Mesenchymal stem cell (in vitro differentiated cells and primary cell): ENCODE measurements around the gene VASH1.
A peak's percentile ranks its signal among the peaks of the same experiment; 100 is the strongest.

Experiments used
- DNase-seq: peaks from one replicate; pipeline ENCODE4 v3.0.0-alpha.2; 2013
- H2AFZ ChIP-seq: one replicate; pipeline ENCODE4 v1.6.1; 2013; ENCODE audit warnings: low read depth, mild to moderate bottlenecking, control low read depth, inconsistent platforms, low read length, moderate library complexity
- H2AK5ac ChIP-seq: 2 replicates; pipeline ENCODE4 v1.6.1; 2013; ENCODE audit warnings: low read length, moderate library complexity, mild to moderate bottlenecking, inconsistent platforms; ENCODE audit not compliant: severe bottlenecking
- H2BK120ac ChIP-seq: one replicate; pipeline ENCODE4 v1.6.1; 2013; ENCODE audit warnings: low read depth, mild to moderate bottlenecking, inconsistent platforms, low read length, moderate library complexity
- H2BK12ac ChIP-seq, 2 experiments: one replicate each; pipeline ENCODE4 v1.6.1; 2013; ENCODE audit warnings: inconsistent platforms in 2 of 2, low read length in 2 of 2, mild to moderate bottlenecking in 2 of 2, moderate library complexity in 2 of 2, control low read depth in 1 of 2
- H2BK15ac ChIP-seq: one replicate; pipeline ENCODE4 v1.6.1; 2013; ENCODE audit warnings: mild to moderate bottlenecking, low read depth, inconsistent platforms; ENCODE audit not compliant: poor library complexity, severe bottlenecking
- H2BK5ac ChIP-seq: 2 replicates; pipeline ENCODE4 v1.6.1; 2013; ENCODE audit warnings: low read depth, mild to moderate bottlenecking, low read length, control low read depth, inconsistent platforms; ENCODE audit not compliant: poor library complexity, severe bottlenecking
- H3K14ac ChIP-seq, 2 experiments: one replicate each; pipeline ENCODE4 v1.6.1; 2013; ENCODE audit warnings: inconsistent platforms in 2 of 2, low read length in 2 of 2, control low read depth in 1 of 2, mild to moderate bottlenecking in 1 of 2, moderate library complexity in 1 of 2
- H3K18ac ChIP-seq, 2 experiments: one replicate each; pipeline ENCODE4 v1.6.1; 2013; ENCODE audit warnings: inconsistent platforms in 2 of 2, low read length in 2 of 2, control low read depth in 1 of 2, low read depth in 1 of 2, mild to moderate bottlenecking in 1 of 2
- H3K23ac ChIP-seq, 2 experiments: one replicate each; pipeline ENCODE4 v1.6.1; 2013; ENCODE audit warnings: inconsistent platforms in 2 of 2, low read length in 2 of 2, mild to moderate bottlenecking in 2 of 2, moderate library complexity in 2 of 2, control low read depth in 1 of 2
- H3K27ac ChIP-seq: 2 replicates; pipeline ENCODE4 v1.5.1; 2013; ENCODE audit warnings: mild to moderate bottlenecking, moderate library complexity, low read length, control low read depth, inconsistent platforms; ENCODE audit not compliant: poor library complexity, severe bottlenecking
- H3K27me3 ChIP-seq, 2 experiments: 2 replicates each; pipeline versions ENCODE4 v1.6.1 to v1.7.0; 2013; ENCODE audit warnings: low read length in 2 of 2, mild to moderate bottlenecking in 2 of 2, moderate library complexity in 2 of 2, control low read depth in 1 of 2, inconsistent platforms in 1 of 2; ENCODE audit not compliant: control insufficient read depth in 1 of 2, insufficient read depth in 1 of 2
- H3K36me3 ChIP-seq, 2 experiments: 2 replicates each; pipeline versions ENCODE4 v1.6.1 to v1.7.0; 2013; ENCODE audit warnings: low read length in 2 of 2, control low read depth in 1 of 2, inconsistent platforms in 1 of 2, low read depth in 1 of 2, mild to moderate bottlenecking in 1 of 2; ENCODE audit not compliant: insufficient read depth in 2 of 2, control insufficient read depth in 1 of 2
- H3K4ac ChIP-seq, 2 experiments: one replicate each; pipeline ENCODE4 v1.6.1; 2013; ENCODE audit warnings: inconsistent platforms in 2 of 2, low read length in 2 of 2, mild to moderate bottlenecking in 2 of 2, moderate library complexity in 2 of 2, control low read depth in 1 of 2, low read depth in 1 of 2
- H3K4me1 ChIP-seq: 2 replicates; pipeline ENCODE4 v1.6.1; 2013; ENCODE audit warnings: low read depth, low read length, control low read depth; ENCODE audit not compliant: control insufficient read depth, insufficient read depth
- H3K4me2 ChIP-seq: 2 replicates; pipeline ENCODE4 v1.6.1; 2013; ENCODE audit warnings: low read length, mild to moderate bottlenecking, inconsistent platforms; ENCODE audit not compliant: poor library complexity, severe bottlenecking
- H3K4me3 ChIP-seq, 2 experiments: 2 replicates each; pipeline versions ENCODE4 v1.5.1 to v1.7.0; 2013; ENCODE audit warnings: low read length in 2 of 2, mild to moderate bottlenecking in 2 of 2, control low read depth in 1 of 2, low read depth in 1 of 2; ENCODE audit not compliant: insufficient read depth in 1 of 2
- H3K79me1 ChIP-seq: replicated peaks from 2 replicates; pipeline ENCODE4 v1.6.1; 2013; ENCODE audit warnings: mild to moderate bottlenecking, control low read depth, low read length, inconsistent platforms; ENCODE audit not compliant: poor library complexity, severe bottlenecking
- H3K9ac ChIP-seq: 2 replicates; pipeline ENCODE4 v1.7.0; 2013; ENCODE audit warnings: mild to moderate bottlenecking, low read length, moderate library complexity
- H3K9me3 ChIP-seq: 2 replicates; pipeline ENCODE4 v1.7.0; 2013; ENCODE audit warnings: mild to moderate bottlenecking, low read length; ENCODE audit not compliant: control insufficient read depth
- H4K8ac ChIP-seq: one replicate; pipeline ENCODE4 v1.6.1; 2013; ENCODE audit warnings: inconsistent platforms, mild to moderate bottlenecking, low read length, moderate library complexity
- H4K91ac ChIP-seq: one replicate; pipeline ENCODE4 v1.6.1; 2013; ENCODE audit warnings: mild to moderate bottlenecking, low read length, inconsistent platforms
- WGBS: methylation state at CpG from one replicate; pipeline ENCODE4 v1.1.7; 2013; ENCODE audit warnings: mixed read lengths; 5-methylcytosine and 5-hydroxymethylcytosine counted together

VASH1 gene

GRCh38 chr14:76826122-76826521, 64.9 kb downstream of the VASH1 start, which contains the start of gene LRRC74A:
LRRC74A (plus strand) TSS chr14:76826408; CDS start chr14:76826698, 290 bp downstream.
- H2BK12ac ChIP-seq: no peak within 1 kb of the TSS
- DNase-seq: no peak

GRCh38 chr14:76827696-76828296, 66.5 kb downstream of the VASH1 start:
- Histone ChIP-seq H3K4ac (no peak overlapping the region), H2BK5ac (no peak overlapping the region), H2AFZ (no peak overlapping the region), H3K23ac (no peak overlapping the region), H3K18ac (no peak overlapping the region), H3K79me1 (no peaks in the 10 kb centered on the region), H3K27ac (no peak overlapping the region), H3K4me1 (no peaks in the 10 kb centered on the region), H2AK5ac (no peak overlapping the region), H3K14ac (no peak overlapping the region), H2BK12ac (no peak overlapping the region), H2BK120ac (no peak overlapping the region), H3K9me3 (no peaks in the 10 kb centered on the region), H4K8ac (no peak overlapping the region), H4K91ac (no peak overlapping the region), H3K27me3 (peaks cover 3 to 46% of the 10 kb centered on the region in 2 experiments), H2BK15ac (no peak overlapping the region), H3K4me2 (no peak overlapping the region), H3K36me3 (no peaks in the 10 kb centered on the region), H3K4me3 (peak overlapping the region in 1 of 2 experiments; percentile 77), H3K9ac (peak overlapping the region; percentile 82)
- DNase-seq: no peak
- 77% methylated on average over 9 of the region's 9 CpGs for WGBS

More at GRCh38 chr14:76826122-76826521, 64.9 kb downstream of the VASH1 start, which contains the start of gene LRRC74A:
- H2BK120ac ChIP-seq: no peak within 1 kb of the TSS
- H3K9ac ChIP-seq: no peak within 1 kb of the TSS
- no peak within 1 kb of the TSS for H2BK5ac ChIP-seq
- H3K4me2 ChIP-seq: no peak within 1 kb of the TSS
- H3K36me3 ChIP-seq: no peaks in the 10 kb centered on the region
- peaks cover 3 to 40% of the 10 kb centered on the region in 2 experiments for H3K27me3 ChIP-seq
- H2AFZ ChIP-seq: no peak within 1 kb of the TSS
- no peak within 1 kb of the TSS for H3K4ac ChIP-seq
- H3K4me3 ChIP-seq: no peak within 1 kb of the TSS
- 77% methylated on average over 2 of the region's 2 CpGs for WGBS
- H3K18ac ChIP-seq: no peak within 1 kb of the TSS
- no peaks in the 10 kb centered on the region for H3K79me1 ChIP-seq
- no peak within 1 kb of the TSS for H3K23ac ChIP-seq
- H3K9me3 ChIP-seq: no peaks in the 10 kb centered on the region
- H3K14ac ChIP-seq: peak within 1 kb of the TSS in 1 of 2 experiments; percentile 44
- H4K8ac ChIP-seq: no peak within 1 kb of the TSS
- H4K91ac ChIP-seq: no peak within 1 kb of the TSS
- H2AK5ac ChIP-seq: no peak within 1 kb of the TSS
- H3K4me1 ChIP-seq: no peaks in the 10 kb centered on the region
- H3K27ac ChIP-seq: no peak within 1 kb of the TSS
- no peak within 1 kb of the TSS for H2BK15ac ChIP-seq

GRCh38 chr14:76828339-76829012, 67.2 kb downstream of the VASH1 start:
- H2BK5ac ChIP-seq: no peak overlapping the region
- H3K4me1 ChIP-seq: no peaks in the 10 kb centered on the region
- H2AK5ac ChIP-seq: no peak overlapping the region
- H3K36me3 ChIP-seq: no peaks in the 10 kb centered on the region
- peak overlapping the region in 1 of 2 experiments; percentile 77 for H3K4me3 ChIP-seq
- H3K4ac ChIP-seq: no peak overlapping the region
- no peaks in the 10 kb centered on the region for H3K79me1 ChIP-seq
- no peak overlapping the region for H3K18ac ChIP-seq
- no peak overlapping the region for H2BK15ac ChIP-seq
- DNase-seq: no peak
- no peak overlapping the region for H3K27ac ChIP-seq
- no peak overlapping the region for H3K23ac ChIP-seq
- H3K9ac ChIP-seq: peak overlapping the region; percentile 82
- no peak overlapping the region for H2AFZ ChIP-seq
- no peak overlapping the region for H4K91ac ChIP-seq
- H3K4me2 ChIP-seq: no peak overlapping the region
- 78% methylated on average over 17 of the region's 17 CpGs for WGBS
- no peak overlapping the region for H2BK120ac ChIP-seq
- H3K14ac ChIP-seq: no peak overlapping the region
- H3K27me3 ChIP-seq: peaks cover 0 to 46% of the 10 kb centered on the region in 2 experiments
- H2BK12ac ChIP-seq: no peak overlapping the region
- no peaks in the 10 kb centered on the region for H3K9me3 ChIP-seq
- H4K8ac ChIP-seq: no peak overlapping the region

GRCh38 chr14:76829013-76829365, 67.7 kb downstream of the VASH1 start:
- no peak overlapping the region for H3K27ac ChIP-seq
- H3K27me3 ChIP-seq: peaks cover 0 to 46% of the 10 kb centered on the region in 2 experiments
- DNase-seq: no peak
- no peak overlapping the region for H2BK5ac ChIP-seq
- no peak overlapping the region for H3K9ac ChIP-seq
- H2BK120ac ChIP-seq: no peak overlapping the region
- H4K91ac ChIP-seq: no peak overlapping the region
- no peak overlapping the region for H4K8ac ChIP-seq
- 17% methylated on average over 3 of the region's 3 CpGs for WGBS
- H2BK12ac ChIP-seq: no peak overlapping the region
- no peak overlapping the region for H3K14ac ChIP-seq
- no peak overlapping the region for H3K4me3 ChIP-seq
- H3K4me2 ChIP-seq: no peak overlapping the region
- H2AFZ ChIP-seq: no peak overlapping the region
- H3K79me1 ChIP-seq: no peaks in the 10 kb centered on the region
- H3K36me3 ChIP-seq: no peaks in the 10 kb centered on the region
- no peaks in the 10 kb centered on the region for H3K4me1 ChIP-seq
- no peak overlapping the region for H2BK15ac ChIP-seq
- H3K9me3 ChIP-seq: no peaks in the 10 kb centered on the region
- no peak overlapping the region for H3K23ac ChIP-seq
- no peak overlapping the region for H3K4ac ChIP-seq
- no peak overlapping the region for H2AK5ac ChIP-seq
- H3K18ac ChIP-seq: no peak overlapping the region
